Epithelial cell of proximal tubule (primary cell): ENCODE results near the gene RIT1. TPM values are rescaled to one million over a fixed set of nuclear protein-coding genes. Genes with fewer than 3 reads are reported as not detected.

Experiments
- DNase-seq: peaks from one replicate; pipeline ENCODE4 v3.0.0-alpha.2; 2011; ENCODE audit warnings: low read depth
- H3K4me3 ChIP-seq: 2 replicates; pipeline ENCODE4 v1.5.1; 2011; ENCODE audit warnings: low read depth, mild to moderate bottlenecking, low read length
- CTCF ChIP-seq: conservative IDR thresholded peaks from 2 replicates; pipeline ENCODE4 v1.5.1; 2012; ENCODE audit warnings: low read depth, mild to moderate bottlenecking, low read length
- total RNA-seq: library from RNA; depleted of rRNA; stranded (reverse); fragments of >200 nt; gene quantifications from 2 replicates; pipeline ENCODE4 v1.2.3, GENCODE V29; 2015

The RIT1 gene
- 16.3 and 17.6 TPM in 2 replicates for total RNA-seq

GRCh38 chr1:155911156-155912055 is at the start of gene RIT1:
TSS of gene RIT1 (minus strand) at chr1:155911349. CDS start at chr1:155910761, 588 bp downstream.
- no peak for TF ChIP-seq CTCF
- DNase-seq = no peak

GRCh38 chr1:155960081-155960745 is 49.1 kb upstream of the RIT1 start:
- no peak for DNase-seq
- H3K4me3 ChIP-seq = no peak overlapping the region
- TF ChIP-seq CTCF = no peak

More at GRCh38 chr1:155911156-155912055, at the start of gene RIT1:
- H3K4me3 ChIP-seq = peak within 1 kb of the TSS; percentile 78

- TF ChIP-seq CTCF = no peak
- H3K4me3 ChIP-seq = no peak overlapping the region
- no peak for DNase-seq
These were observed 46.3 kb upstream of the RIT1 start for GRCh38 chr1:155957411-155957915.

- TF ChIP-seq CTCF = no peak
These were observed 43.5 kb upstream of the RIT1 start for GRCh38 chr1:155954645-155955044.

GRCh38 chr1:155952505-155952890 is 41.3 kb upstream of the RIT1 start:
- no peak overlapping the region for H3K4me3 ChIP-seq
- no peak for TF ChIP-seq CTCF
- DNase-seq = no peak

More at GRCh38 chr1:155954645-155955044, 43.5 kb upstream of the RIT1 start:
- DNase-seq = no peak
- H3K4me3 ChIP-seq = no peak overlapping the region

- no peak for TF ChIP-seq CTCF
- no peak overlapping the region for H3K4me3 ChIP-seq
- no peak for DNase-seq
These were observed 40.8 kb upstream of the RIT1 start for GRCh38 chr1:155951753-155952504.
